ENCODE measurements around the gene LORICRIN.

LORICRIN gene

DNA sequence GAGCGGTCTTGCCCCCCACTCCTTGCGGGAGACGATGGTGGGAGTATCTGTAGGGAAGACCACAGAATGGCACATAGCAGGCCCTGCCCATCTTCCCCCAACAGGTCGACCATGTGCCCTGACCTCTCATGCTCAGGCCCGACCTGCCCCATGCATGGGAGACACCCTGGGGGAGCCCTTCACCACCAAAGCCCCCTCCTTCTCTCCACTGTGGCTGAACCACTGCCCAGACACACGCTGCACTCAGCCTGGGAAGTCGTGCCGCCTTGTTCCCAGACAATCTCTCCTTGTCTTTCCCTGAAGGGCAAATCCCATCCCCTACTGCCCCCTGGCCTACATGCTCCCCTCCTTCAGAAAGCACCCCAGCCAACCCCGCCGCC, 47.7 kb downstream of the LORICRIN start:
- DNase-seq = no peak

DNA sequence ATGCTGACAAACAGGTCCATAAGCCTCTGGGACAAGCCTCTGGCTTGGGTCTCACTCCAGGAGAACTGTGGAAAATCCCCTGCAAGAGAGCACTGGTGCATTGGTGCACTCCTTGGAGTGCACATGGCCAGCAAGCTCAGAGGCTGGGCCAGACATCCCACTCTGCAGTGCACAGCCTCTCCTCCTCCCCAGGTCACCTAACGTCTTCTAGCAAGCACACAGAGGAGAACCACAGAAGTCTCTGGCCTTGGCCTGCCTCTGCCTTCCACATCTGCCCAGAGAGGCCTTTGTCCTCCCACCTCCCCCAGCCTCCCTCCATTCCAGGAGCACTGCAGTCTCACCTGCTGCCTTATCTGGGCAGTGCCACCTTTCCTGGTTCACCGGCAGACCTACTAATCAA, 49.1 kb downstream of the LORICRIN start:
- no peak for DNase-seq

GRCh38 chr1:153309441-153309840, 50.0 kb downstream of the LORICRIN start:
- no peak for DNase-seq

DNA sequence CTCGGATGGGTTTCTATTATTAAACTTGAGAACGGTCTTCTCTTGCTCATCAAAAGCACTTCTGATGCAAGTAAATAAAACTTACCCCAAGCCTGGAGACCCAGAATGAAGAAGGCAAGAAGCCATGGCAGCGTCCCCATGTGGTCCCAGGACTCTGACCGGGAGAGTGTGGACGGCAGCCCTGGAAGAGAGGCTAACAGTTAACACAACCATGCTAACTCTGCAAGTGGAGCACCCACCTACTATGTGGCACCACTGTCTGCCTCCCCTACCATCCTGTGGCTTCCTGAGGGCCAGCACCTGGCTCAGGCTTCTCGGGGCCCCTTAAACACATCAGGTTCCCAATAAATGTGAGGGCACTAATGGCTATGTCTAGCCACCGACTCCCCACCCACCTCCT, 51.0 kb downstream of the LORICRIN start:
- DNase-seq = no peak
